Endothelial cell of umbilical vein (primary cell): ENCODE results near the gene ASGR2. TPM values are rescaled to one million over a fixed set of nuclear protein-coding genes. Genes with fewer than 3 reads are reported as not detected.

Experiments used
- BruUV-seq: library from RNA; stranded (reverse); fragments of 400-500 nt; replicated peaks from 2 replicates; lab custom pipeline; 2021; lab: Mats Ljungman, UMichigan
- CTCF ChIA-PET: fragments of 300-600, 350-600 bp; sonication (Branson Sonifier 250); formaldehyde crosslinking; loops from one replicate; lab custom pipeline; 2021; ENCODE audit warnings: antibody characterized with exemption, inconsistent platforms; lab: Charles Lee
- POLR2A ChIA-PET: fragments of 300-600, 350-600 bp; sonication (Branson Sonifier 250); formaldehyde crosslinking; loops from one replicate; lab custom pipeline; 2021; ENCODE audit warnings: antibody characterized with exemption, inconsistent platforms; lab: Charles Lee
- DNase-seq: peaks from one replicate; pipeline ENCODE4 v3.0.0-alpha.2; 2011; ENCODE audit warnings: low read depth, low spot score
- FAIRE-seq: peaks from 2 replicates; lab custom pipeline; 2011; peaks lifted over from hg19 to GRCh38; lab: Jason Lieb, UNC
- H2AFZ ChIP-seq: 2 replicates; pipeline ENCODE4 v1.6.0; 2012; ENCODE audit warnings: low read depth, low read length, control low read depth, inconsistent platforms
- H3K27ac ChIP-seq: 2 replicates; pipeline ENCODE4 v1.5.1; 2011; ENCODE audit warnings: low read depth, mild to moderate bottlenecking, control low read depth, low read length, moderate library complexity; ENCODE audit not compliant: insufficient read depth
- H3K27me3 ChIP-seq, 2 experiments: 2 replicates each; pipeline versions ENCODE4 v1.6.0 to v1.6.1; 2011; ENCODE audit warnings: low read length in 2 of 2, mixed read lengths in 1 of 2; ENCODE audit not compliant: control insufficient read depth in 2 of 2, insufficient read depth in 2 of 2
- H3K36me3 ChIP-seq, 2 experiments: 2 replicates in 1 of 2; 3 replicates in 1 of 2; pipeline ENCODE4 v1.5.1; 2011; ENCODE audit warnings: low read length in 2 of 2, mild to moderate bottlenecking in 1 of 2, moderate library complexity in 1 of 2; ENCODE audit not compliant: control insufficient read depth in 2 of 2, insufficient read depth in 2 of 2; ENCODE audit errors: extremely low read depth in 1 of 2
- H3K4me1 ChIP-seq: 3 replicates; pipeline ENCODE4 v1.5.1; 2011; ENCODE audit warnings: mild to moderate bottlenecking, low read length; ENCODE audit not compliant: control insufficient read depth, insufficient read depth; ENCODE audit errors: extremely low read depth
- H3K4me2 ChIP-seq: 2 replicates; pipeline ENCODE4 v1.6.1; 2011; ENCODE audit warnings: low read length, control low read depth, mixed read lengths; ENCODE audit not compliant: insufficient read depth
- H3K4me3 ChIP-seq, 3 experiments: fragments of 200-600 bp in 1 of 3; sonication (generic), shearing (Covaris generic) in 1 of 3; replicated peaks in 1 of 3; 2 replicates each; pipeline ENCODE4 v1.5.1; 2011 to 2016; ENCODE audit warnings: control low read depth in 3 of 3, low read length in 3 of 3, mild to moderate bottlenecking in 2 of 3, inconsistent platforms in 1 of 3, low read depth in 1 of 3, moderate library complexity in 1 of 3; ENCODE audit not compliant: insufficient read depth in 1 of 3
- H3K79me2 ChIP-seq: 2 replicates; pipeline ENCODE4 v1.6.0; 2012; ENCODE audit warnings: low read length, inconsistent platforms; ENCODE audit not compliant: control insufficient read depth, insufficient read depth
- H3K9ac ChIP-seq: replicated peaks from 2 replicates; pipeline ENCODE3; 2011; ENCODE audit warnings: low read length, control low read depth; ENCODE audit not compliant: insufficient read depth; ENCODE audit errors: extremely low read depth
- H3K9me1 ChIP-seq: replicated peaks from 3 replicates; pipeline ENCODE4 v1.6.0; 2011; ENCODE audit warnings: mild to moderate bottlenecking, low read length; ENCODE audit not compliant: control insufficient read depth, insufficient read depth; ENCODE audit errors: extremely low read depth
- H3K9me3 ChIP-seq: replicated peaks from 2 replicates; pipeline ENCODE4 v1.5.1; 2012; ENCODE audit warnings: low read length, inconsistent platforms; ENCODE audit not compliant: control insufficient read depth, insufficient read depth
- H4K20me1 ChIP-seq: replicated peaks from 2 replicates; pipeline ENCODE3; 2011; ENCODE audit warnings: mild to moderate bottlenecking, low read length; ENCODE audit not compliant: control insufficient read depth, insufficient read depth; ENCODE audit errors: extremely low read depth
- CTCF ChIP-seq, 2 donors: IDR thresholded peaks; 1 replicate in 1 of 2; 2 replicates in 1 of 2; pipeline ENCODE4 v1.5.1; 2011; ENCODE audit warnings: low read length in 2 of 2, mild to moderate bottlenecking in 2 of 2, moderate library complexity in 2 of 2, control low read depth in 1 of 2, inconsistent platforms in 1 of 2, low read depth in 1 of 2; ENCODE audit not compliant: insufficient read depth in 1 of 2; ENCODE audit errors: extremely low read depth in 1 of 2
- EZH2 ChIP-seq: IDR thresholded peaks from 2 replicates; pipeline ENCODE4 v1.6.1; 2012; ENCODE audit warnings: borderline replicate concordance, low read depth, mild to moderate bottlenecking, moderate library complexity, low read length, inconsistent platforms; ENCODE audit not compliant: severe bottlenecking
- FOS ChIP-seq: IDR thresholded peaks from 2 replicates; pipeline ENCODE4 v1.6.1; 2011; ENCODE audit warnings: mild to moderate bottlenecking, low read length, moderate library complexity, borderline replicate concordance; ENCODE audit not compliant: insufficient read depth
- GATA2 ChIP-seq: IDR thresholded peaks from 2 replicates; pipeline ENCODE4 v1.7.0; 2011; ENCODE audit warnings: low read depth, mild to moderate bottlenecking, moderate library complexity, mixed read lengths, low read length; ENCODE audit not compliant: insufficient read length, insufficient read depth
- JUN ChIP-seq: IDR thresholded peaks from 2 replicates; pipeline ENCODE4 v1.6.1; 2011; ENCODE audit warnings: borderline replicate concordance, low read depth; ENCODE audit not compliant: insufficient read length, insufficient read depth
- MAX ChIP-seq: IDR thresholded peaks from 2 replicates; pipeline ENCODE4 v1.6.1; 2011; ENCODE audit not compliant: insufficient read depth, insufficient read length
- MYC ChIP-seq: IDR thresholded peaks from one replicate; pipeline ENCODE4 v1.6.1; 2011; ENCODE audit warnings: mild to moderate bottlenecking, low read depth, low read length
- POLR2A ChIP-seq: IDR thresholded peaks from 2 replicates; pipeline ENCODE4 v1.6.1; 2012; ENCODE audit warnings: low read depth, mild to moderate bottlenecking, control low read depth, low read length
- POLR2AphosphoS5 ChIP-seq: IDR thresholded peaks from 2 replicates; pipeline ENCODE4 v1.6.1; 2012; ENCODE audit warnings: low read depth, mild to moderate bottlenecking, control low read depth, low read length, moderate library complexity; ENCODE audit not compliant: insufficient read depth
- dilution Hi-C: fragments of 300-500 bp; cut with MboI; formaldehyde crosslinking; loops from one replicate; pipeline ENCODE4 v1.15.0; 2019; ENCODE audit warnings: low sequenced_read_pairs; ENCODE audit not compliant: extremely low pct_ligation_motif_present
- intact Hi-C: fragments of 100-400 bp; cut with micrococcal nuclease; formaldehyde crosslinking; loops from one replicate; pipeline ENCODE4 v1.10.0; 2022
- polyA plus RNA-seq, 4 experiments: library from polyadenylated mRNA; depleted of rRNA in 3 of 4; stranded (reverse) in 3 of 4; unstranded in 1 of 4; fragments of >200 nt; gene quantifications; 2 replicates each; pipeline versions ENCODE4 v1.2.1 to v1.2.3, GENCODE V29; 2011 to 2012; ENCODE audit warnings: missing spikeins in 1 of 4
- total RNA-seq: library from RNA; stranded (reverse); gene quantifications from 2 replicates; pipeline ENCODE4 v1.2.3, GENCODE V29; 2021

The ASGR2 gene
- total and polyA plus RNA-seq, 2 donors (not counting 3 experiments of a cell fraction or from before 2014, with no cell fraction given), result not detected

- CTCF ChIA-PET, result interaction anchor here (0.7 to 1.4 kb wide), 3 partner anchors 9 to 85 kb away, joined by 3 read pairs; no protein-coding TSS in a partner anchor
These were observed 10.3 kb upstream of the ASGR2 start for GRCh38 chr17:7124923-7125322.

GRCh38 chr17:7123844-7124243 lies 9.2 kb upstream of the ASGR2 start:
- TF ChIP-seq CTCF (IDR thresholded peaks at IDR 0.05; ENCODE audit: extremely low read depth in 1 of 2, insufficient read depth in 1 of 2, low read depth in 1 of 2, low read length in 2 of 2), result no peak
- TF ChIP-seq EZH2, result no peak
- no peak for TF ChIP-seq POLR2A
- TF ChIP-seq GATA2, result no peak
- TF ChIP-seq POLR2AphosphoS5, result no peak
- TF ChIP-seq FOS, result no peak
- no peak for TF ChIP-seq JUN
- no peak for TF ChIP-seq MYC
- no peak for TF ChIP-seq MAX
- intact Hi-C loops (loop anchor here (10.0 kb wide), 1 partner anchor 1211 kb away; the partner anchor contains the start of gene ODF4), dilution Hi-C loops (no loop called here)
- Histone ChIP-seq H4K20me1 (no peaks in the 10 kb centered on the region), H3K4me1 (peaks cover 8% of the 10 kb centered on the region), H3K4me3 (no peak overlapping the region), H2AFZ (no peak overlapping the region), H3K9ac (no peak overlapping the region), H3K36me3 (no peaks in the 10 kb centered on the region), H3K9me1 (no peaks in the 10 kb centered on the region), H3K4me2 (no peak overlapping the region), H3K9me3 (no peaks in the 10 kb centered on the region), H3K27me3 (peaks cover 0 to 9% of the 10 kb centered on the region in 2 experiments), H3K79me2 (no peaks in the 10 kb centered on the region), H3K27ac (no peak overlapping the region)
- DNase-seq (no peak), FAIRE-seq (no peak)
- ChIA-PET CTCF (interaction anchor here (0.8 to 1.4 kb wide), 2 partner anchors 8 kb away, joined by 3 read pairs; no protein-coding TSS in a partner anchor), POLR2A (interaction anchor here (0.6 kb wide), 1 partner anchor 71 kb away, joined by 8 read pairs; no protein-coding TSS in a partner anchor)
- BruUV-seq, result no TSS peak

More at GRCh38 chr17:7124923-7125322, 10.3 kb upstream of the ASGR2 start:
- Histone ChIP-seq H3K9me1 (no peaks in the 10 kb centered on the region), H3K9ac (no peak overlapping the region), H3K9me3 (no peaks in the 10 kb centered on the region), H3K4me2 (no peak overlapping the region), H3K4me3 (no peak overlapping the region), H3K36me3 (no peaks in the 10 kb centered on the region), H3K4me1 (peaks cover 8% of the 10 kb centered on the region), H4K20me1 (no peaks in the 10 kb centered on the region), H3K27me3 (peaks cover 0 to 5% of the 10 kb centered on the region in 2 experiments), H3K79me2 (no peaks in the 10 kb centered on the region), H3K27ac (no peak overlapping the region), H2AFZ (no peak overlapping the region)
- TF ChIP-seq POLR2AphosphoS5, result no peak
- no peak for TF ChIP-seq GATA2
- dilution Hi-C loops, result no loop called here
- FAIRE-seq (no peak), DNase-seq (no peak)
- no TSS peak for BruUV-seq
- intact Hi-C loops, result loop anchor here (10.0 kb wide), 1 partner anchor 1210 kb away; the partner anchor contains the start of gene ODF4
- POLR2A ChIA-PET, result no interaction called here
